Measurements from ENCODE around the gene GRIA3.

The GRIA3 gene

GRCh38 chrX:123159403-123159802 lies 24.7 kb upstream of the GRIA3 start:
- DNase-seq (ENCODE audit: low read depth) = no peak
- no peak for TF ChIP-seq CTCF (IDR thresholded peaks at IDR 0.05; ENCODE audit: low read depth, low read length, missing control alignments)
- no peak overlapping the region for H3K4me3 ChIP-seq (ENCODE audit: low read depth, low read length)

- no peak for TF ChIP-seq CTCF (IDR thresholded peaks at IDR 0.05; ENCODE audit: low read depth, low read length, missing control alignments)
- no peak for DNase-seq (ENCODE audit: low read depth)
- no peak overlapping the region for H3K4me3 ChIP-seq (ENCODE audit: low read depth, low read length)
Measured at GRCh38 chrX:123167621-123168020, 16.5 kb upstream of the GRIA3 start.

- DNase-seq (ENCODE audit: low read depth) = no peak
- TF ChIP-seq CTCF (IDR thresholded peaks at IDR 0.05; ENCODE audit: low read depth, low read length, missing control alignments) = no peak
- H3K4me3 ChIP-seq (ENCODE audit: low read depth, low read length) = no peak overlapping the region
Measured at GRCh38 chrX:123169247-123169901, 14.7 kb upstream of the GRIA3 start.

- no peak overlapping the region for H3K4me3 ChIP-seq (ENCODE audit: low read depth, low read length)
- TF ChIP-seq CTCF (IDR thresholded peaks at IDR 0.05; ENCODE audit: low read depth, low read length, missing control alignments) = no peak
- no peak for DNase-seq (ENCODE audit: low read depth)
Measured at GRCh38 chrX:123170546-123170945, 13.5 kb upstream of the GRIA3 start.

GRCh38 chrX:123171781-123172180 lies 12.3 kb upstream of the GRIA3 start:
- TF ChIP-seq CTCF (IDR thresholded peaks at IDR 0.05; ENCODE audit: low read depth, low read length, missing control alignments) = no peak
- H3K4me3 ChIP-seq (ENCODE audit: low read depth, low read length) = no peak overlapping the region
- DNase-seq (ENCODE audit: low read depth) = no peak

- DNase-seq (ENCODE audit: low read depth) = no peak
- TF ChIP-seq CTCF (IDR thresholded peaks at IDR 0.05; ENCODE audit: low read depth, low read length, missing control alignments) = no peak
Measured at GRCh38 chrX:123172869-123173268, 11.2 kb upstream of the GRIA3 start.

GRCh38 chrX:123173833-123174232 lies 10.2 kb upstream of the GRIA3 start:
- peak; percentile 22 for TF ChIP-seq CTCF (IDR thresholded peaks at IDR 0.05; ENCODE audit: low read depth, low read length, missing control alignments)
- no peak for DNase-seq (ENCODE audit: low read depth)
- H3K4me3 ChIP-seq (ENCODE audit: low read depth, low read length) = no peak overlapping the region

More at GRCh38 chrX:123172869-123173268, 11.2 kb upstream of the GRIA3 start:
- H3K4me3 ChIP-seq (ENCODE audit: low read depth, low read length) = no peak overlapping the region

All from GM12864 (cell line).